Stimulated activated CD4-positive, alpha-beta T cell treated with anti-CD3 and anti-CD28 coated beads, Interleukin-1b, Interleukin-23, amount 100 ng/mL, for 4 hours (primary cell): ENCODE results near the gene CACNA2D1.

Source experiments
- DNase-seq, 2 donors: peaks; one replicate each; pipeline ENCODE4 v3.0.0-alpha.2; 2020; ENCODE audit warnings: low read depth in 2 of 2

Gene CACNA2D1

DNA sequence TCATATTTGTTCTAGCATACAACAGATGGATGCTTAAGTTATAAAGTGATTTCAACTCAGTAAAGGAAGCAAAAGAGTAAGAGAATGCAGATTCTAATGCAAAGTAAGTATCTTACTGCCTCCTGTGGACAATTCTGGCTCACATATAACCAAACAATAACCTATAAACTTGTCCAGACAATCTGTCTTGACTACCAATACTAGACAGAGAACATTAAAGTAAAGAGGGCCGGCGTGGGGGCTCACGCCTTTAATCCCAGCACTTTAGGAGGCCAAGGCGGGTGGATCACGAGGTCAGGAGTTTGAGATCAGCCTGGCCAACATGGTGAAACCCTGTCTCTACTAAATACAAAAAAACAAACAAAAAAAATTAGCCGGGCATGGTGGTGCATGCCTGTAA is 329.3 kb downstream of the CACNA2D1 start:
- DNase-seq = no peak

DNA sequence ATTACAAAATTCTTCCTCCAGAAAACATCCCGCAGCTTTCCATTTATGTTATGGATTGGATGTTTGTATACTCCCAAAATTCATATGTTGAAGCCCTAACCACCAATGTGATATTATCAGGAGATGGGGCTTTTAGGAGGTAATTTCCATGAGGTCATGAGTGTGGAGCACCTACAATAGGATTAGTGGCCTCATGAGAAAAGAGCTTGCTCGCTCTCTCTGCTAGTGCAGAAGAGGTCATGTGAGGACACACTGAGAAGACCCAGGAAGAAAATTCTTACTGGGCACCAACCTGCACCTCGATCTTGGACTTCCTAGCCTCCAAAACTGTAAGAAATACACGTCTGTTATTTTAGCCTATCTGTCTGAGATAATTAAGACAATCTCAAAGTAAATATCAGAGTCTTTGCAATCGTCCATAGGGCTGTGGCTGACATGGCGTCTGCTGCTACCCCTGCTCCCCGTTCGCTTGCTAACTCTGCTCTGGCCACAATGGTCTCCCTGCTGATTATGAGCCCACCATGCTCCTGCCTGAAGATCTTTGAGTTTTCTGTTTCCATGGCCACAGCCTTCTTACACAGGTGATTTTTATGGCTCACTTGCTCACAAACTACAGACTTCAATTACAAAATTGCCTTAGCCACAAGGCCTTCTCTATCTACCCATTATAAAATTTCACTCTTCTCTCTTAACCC is 333.3 kb downstream of the CACNA2D1 start:
- DNase-seq = no peak

DNA sequence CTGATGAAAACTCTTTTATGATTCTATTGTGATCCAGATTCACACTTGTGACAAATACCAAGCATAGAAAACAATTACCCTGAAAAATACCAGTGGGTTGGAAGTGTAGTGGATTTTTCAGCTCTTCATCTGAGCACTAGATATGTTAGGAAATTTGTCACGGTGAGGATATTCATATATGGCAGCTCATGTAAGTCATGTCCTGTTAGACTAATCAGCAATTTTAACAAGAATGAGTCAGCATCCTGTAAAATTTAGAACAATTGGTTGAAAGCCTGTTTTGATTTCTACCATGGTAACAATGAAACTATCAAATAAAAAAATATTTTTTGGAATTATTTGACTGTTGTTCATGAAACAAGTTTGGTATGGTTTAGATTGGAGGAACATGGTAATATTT is 334.3 kb downstream of the CACNA2D1 start:
- DNase-seq = no peak

DNA sequence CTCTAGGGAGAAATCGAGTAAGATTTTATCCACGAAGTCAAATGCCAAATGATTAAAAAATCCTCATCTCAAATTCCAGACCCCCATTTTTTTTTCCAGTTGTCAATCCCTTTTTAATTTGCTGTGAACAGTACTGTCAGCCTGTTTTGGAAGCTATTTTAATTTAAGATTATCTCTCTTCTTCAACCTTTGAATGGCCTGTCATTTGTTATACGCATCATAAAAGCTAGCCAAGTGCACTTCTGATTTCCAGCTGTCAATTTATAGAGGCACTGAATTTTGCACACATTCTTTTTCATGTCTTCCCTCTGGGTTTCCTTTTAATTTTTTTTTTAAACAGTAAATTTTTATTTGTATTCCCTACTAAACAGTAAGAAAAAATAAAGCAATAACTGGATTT is 337.4 kb downstream of the CACNA2D1 start:
- DNase-seq = no peak

DNA sequence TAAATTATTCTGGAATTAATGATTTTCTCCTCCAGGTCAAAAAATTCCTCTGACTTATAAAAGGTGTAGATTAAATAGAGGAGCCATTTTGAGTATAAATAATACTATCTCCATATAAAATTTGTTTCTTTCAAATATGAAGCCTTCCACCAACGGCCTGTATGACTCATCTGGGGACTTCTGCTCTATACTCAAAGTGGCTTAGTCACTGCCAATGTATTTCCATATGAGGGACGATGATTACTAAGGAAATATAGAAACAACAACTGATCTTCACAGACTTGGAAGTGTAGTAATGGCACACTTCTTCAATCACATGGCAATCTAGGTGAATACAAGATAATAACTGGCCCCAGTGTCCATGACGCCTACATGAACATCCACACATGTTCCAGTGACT is 338.1 kb downstream of the CACNA2D1 start:
- DNase-seq = no peak

DNA sequence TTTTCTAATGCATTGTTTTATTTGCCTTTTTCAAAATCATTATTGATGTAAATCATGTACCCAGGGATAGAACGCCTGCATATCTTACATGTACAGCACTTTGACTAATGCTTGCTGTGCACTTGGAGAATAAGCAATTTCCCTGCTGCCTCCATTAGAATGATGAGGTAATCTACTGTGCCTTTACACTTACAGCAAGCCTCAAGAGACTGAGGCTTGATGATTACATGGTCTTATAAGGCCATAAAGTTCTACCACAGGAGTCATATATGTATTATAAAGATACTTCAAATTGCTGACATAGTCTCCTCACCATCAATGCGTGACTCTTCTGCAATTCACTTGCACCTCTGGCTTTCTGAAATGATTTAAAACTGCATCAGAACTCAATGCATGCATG is 345.2 kb downstream of the CACNA2D1 start:
- DNase-seq = no peak

DNA sequence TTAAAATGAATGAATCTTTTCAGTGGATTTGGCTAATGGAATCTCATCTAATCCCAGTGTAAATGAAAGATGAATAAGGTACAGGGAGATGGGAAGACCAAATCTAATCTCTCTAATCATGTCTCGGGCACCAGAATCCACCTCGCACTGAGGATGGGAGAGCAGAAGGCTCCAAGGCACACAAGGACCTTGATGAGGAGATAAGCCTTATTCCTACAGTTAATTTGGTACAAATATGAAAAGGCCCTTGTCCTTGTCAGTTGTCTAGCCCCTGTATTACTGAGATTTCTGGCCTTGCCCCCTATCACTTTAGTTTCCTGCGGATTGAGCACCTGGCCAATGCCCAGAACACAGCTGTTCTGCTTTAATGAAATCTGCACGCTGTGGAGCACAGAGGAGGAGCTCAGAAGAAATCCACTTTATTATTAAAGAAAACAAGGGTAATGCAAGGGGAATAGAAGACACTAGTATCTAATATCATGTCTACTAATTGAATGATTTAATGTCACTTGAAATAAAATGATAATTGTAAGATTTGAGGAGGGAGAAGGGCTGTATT is 352.4 kb downstream of the CACNA2D1 start:
- DNase-seq = no peak

DNA sequence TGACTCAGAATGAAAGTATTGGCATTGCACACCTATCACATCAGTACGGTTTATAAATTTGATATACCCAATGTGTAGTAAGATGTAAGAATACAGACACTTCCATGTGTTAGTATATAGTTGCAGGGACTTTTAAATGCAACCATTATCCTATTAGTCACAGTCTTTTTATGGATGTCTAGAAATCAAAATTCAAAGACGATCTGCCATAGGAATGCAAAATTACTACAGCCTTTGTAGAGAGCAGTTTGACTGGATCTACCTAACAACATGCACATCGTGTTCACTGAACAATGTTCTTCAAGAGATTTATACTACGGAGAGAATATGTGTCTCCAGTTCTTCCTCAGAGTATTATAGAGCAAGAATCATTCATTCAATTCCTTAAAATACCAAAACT is 356.5 kb downstream of the CACNA2D1 start:
- no peak for DNase-seq

DNA sequence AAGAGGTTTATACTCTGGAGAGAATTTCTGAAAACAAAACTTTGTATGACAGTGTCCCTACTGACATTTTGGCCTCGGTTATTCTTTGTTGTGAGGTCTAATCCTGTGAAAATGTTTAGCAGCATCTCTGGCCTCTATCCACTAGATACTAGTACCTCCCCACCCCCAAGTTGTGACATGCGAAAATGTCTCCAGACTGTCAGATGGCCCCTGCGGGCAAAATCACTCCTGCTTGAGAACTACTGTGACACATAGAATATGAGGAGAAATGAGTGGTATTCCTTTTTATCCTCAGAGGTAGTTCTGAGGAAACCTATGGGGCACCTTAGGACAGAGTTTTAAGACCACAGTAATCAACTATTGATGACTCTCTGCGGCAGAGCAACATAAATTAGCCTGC is 358.5 kb downstream of the CACNA2D1 start:
- DNase-seq = no peak

DNA sequence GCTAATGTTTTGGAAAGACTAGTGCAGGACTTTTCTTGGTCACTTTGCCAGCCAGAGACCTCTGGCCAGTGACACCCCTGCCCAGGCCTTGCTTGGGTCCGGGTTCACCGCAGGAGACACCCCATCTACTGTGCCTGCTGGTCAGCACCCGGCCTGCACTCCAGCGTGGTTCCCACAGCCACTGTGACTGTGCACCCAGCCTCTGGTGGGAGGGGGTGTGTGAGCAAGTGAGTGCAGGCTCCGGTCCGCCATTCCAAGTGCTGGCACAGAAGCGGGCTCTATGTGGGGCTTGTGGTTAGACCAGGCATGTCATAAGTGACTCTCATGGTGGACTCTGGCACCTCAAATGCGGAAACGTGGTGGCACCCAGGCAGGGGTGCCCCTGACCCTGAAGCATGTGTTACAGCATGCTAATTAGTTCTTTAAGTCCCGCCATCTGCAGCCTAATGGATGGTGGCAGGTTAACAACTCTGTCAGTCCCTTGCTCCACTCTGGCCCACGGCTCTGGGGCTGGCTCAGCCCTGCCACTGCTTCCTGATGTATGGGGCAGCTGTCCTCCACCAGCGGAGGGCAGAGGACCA is 361.8 kb downstream of the CACNA2D1 start:
- DNase-seq = no peak

DNA sequence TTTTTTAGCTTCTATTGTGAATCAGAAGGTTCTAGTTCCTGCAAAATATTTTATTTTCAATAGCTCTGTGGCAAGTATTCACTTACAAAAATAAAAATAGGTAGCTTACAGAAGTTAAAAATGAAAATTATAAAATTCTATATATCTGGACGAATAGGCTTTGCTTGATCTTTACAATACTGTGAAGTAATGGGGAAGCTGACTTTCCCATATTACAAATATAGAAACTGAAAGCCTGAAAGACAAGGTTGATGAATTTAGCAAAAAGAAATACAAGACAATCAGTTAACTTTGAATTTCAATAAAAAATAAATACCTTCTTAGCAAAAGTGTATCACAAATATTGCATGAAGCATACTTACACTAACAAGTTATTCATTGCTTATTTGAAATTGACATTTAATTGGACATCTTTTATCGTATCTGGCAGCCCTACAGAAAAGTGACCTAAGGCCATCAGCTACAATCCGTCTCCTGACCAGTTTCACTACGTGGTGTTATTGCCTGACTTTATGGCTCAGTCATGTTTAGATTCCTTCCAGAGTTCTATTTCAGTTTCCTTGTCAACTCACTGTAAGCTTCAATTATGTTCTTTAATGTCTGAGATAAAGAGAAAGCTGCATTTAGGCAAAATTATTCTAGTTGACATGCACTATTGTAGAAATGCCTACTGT is 363.2 kb downstream of the CACNA2D1 start:
- DNase-seq = no peak

DNA sequence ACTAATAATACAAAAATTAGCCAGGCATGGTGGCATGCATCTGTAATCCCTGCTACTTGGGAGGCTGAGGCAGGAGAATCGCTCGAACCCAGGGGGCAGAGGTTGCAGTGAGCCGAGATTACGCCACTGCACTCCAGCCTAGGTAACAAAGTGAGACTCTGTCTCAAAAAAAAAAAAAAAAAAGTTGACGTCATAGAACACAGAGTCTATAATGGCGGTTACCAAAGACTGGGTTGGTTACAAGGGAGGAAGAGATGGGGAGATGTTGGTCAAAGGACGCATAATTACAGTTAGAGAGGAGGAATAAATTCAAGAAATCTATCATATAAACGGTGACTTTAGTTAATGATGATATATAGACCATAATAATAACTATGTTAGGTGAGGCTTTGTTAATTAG is 364.1 kb downstream of the CACNA2D1 start:
- DNase-seq = no peak

DNA sequence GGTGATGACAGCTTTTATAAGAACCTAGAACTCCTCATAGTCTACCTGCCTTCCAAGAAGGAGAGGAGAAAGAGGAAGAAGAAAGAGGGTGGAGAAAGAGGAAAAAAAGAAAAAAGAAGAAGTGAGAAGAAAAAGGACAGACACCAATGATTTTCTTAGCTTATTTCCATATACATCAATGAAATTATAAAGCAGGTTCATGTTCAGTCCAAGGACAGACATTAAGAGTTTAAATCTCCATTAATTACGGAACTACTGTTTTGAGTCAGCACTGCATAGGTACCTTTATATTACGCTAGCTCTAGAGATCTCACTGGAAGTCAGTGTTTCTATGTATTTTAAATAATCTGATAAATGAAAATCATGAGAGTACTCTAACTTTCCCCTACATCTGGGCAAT is 364.8 kb downstream of the CACNA2D1 start:
- no peak for DNase-seq

DNA sequence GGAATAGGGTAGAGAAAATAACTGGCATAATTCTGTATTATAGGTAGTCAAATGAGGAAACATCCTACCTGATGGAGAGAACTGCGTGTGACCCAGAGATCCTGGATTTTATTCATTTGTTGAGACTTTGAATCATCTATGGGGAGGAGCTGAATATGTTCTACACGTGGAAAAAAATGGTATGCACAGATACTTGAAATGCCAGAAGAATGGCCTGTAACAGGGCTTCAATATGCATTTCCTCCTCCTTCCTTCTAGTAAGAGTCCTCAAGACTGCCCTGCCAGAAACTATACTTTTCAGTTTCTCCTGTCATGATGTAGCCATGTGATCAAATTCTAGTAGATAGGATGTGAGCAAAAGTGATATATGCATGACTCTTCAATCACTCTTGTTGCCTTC is 372.1 kb downstream of the CACNA2D1 start:
- no peak for DNase-seq

DNA sequence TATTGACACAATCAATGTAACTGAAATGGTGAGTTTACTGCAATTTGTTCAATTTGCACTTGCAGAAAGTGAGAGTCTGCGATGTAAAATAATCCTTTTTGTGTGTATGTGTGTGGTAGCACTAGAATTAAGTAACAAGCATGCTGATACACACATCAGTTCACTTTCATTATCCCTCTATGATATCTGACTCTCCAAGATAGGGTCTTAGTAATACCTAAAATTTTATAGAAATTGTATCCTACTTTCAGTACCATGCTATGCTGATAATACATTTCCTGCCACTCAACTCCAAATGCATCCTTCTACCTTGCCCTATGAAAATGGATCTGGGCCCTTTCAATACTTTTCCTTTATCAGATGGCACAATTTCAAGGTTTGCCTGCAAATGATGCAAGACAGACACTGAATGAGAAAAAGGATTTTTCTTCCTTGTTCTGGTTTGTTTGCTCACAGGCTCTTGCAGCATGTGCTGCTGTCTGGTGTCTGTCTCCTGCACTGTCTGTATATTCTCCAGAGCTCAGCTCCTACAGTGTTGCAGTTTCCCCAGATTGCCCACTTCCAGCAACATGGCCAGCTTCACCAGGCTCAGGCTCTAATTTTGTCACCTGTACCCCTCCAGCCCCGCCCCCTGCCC is 375.8 kb downstream of the CACNA2D1 start:
- DNase-seq = no peak

DNA sequence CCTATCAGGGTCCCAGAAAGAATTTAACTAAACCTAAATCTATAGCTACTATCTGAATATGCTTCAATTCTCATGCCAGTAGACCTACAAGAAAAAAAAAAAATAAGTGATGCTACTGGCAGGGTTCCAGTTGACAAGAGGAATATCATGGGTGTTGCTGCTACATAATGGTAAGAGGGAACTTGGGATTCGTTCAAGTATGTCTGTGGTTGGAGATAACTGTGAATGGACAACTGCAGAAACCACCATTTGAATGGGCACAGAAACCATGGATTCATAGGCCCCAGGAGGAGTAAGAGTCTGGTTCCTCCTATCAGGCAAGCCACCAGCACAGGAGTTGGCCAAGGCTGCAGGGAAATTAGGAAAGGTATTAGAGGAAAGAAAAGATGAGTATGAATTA is 386.1 kb downstream of the CACNA2D1 start:
- DNase-seq = no peak

DNA sequence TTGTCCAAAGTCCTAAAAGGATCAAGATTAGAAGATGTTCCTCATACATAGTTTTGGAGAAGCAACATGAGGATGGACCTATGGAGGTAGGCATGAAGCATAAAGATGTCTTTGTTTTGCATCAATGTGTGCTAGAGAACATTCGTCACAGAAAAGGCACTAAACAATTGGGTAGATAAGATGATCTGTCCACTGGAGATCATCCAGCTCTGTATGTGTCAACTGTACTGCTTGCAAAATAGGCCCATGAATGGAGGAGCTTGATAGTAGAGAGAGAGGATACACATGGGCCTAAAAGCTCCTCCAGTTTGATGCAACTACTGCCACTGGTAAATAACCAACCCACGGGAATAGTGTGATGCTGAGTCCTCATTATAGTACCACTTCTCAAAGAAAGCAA is 387.3 kb downstream of the CACNA2D1 start:
- no peak for DNase-seq

DNA sequence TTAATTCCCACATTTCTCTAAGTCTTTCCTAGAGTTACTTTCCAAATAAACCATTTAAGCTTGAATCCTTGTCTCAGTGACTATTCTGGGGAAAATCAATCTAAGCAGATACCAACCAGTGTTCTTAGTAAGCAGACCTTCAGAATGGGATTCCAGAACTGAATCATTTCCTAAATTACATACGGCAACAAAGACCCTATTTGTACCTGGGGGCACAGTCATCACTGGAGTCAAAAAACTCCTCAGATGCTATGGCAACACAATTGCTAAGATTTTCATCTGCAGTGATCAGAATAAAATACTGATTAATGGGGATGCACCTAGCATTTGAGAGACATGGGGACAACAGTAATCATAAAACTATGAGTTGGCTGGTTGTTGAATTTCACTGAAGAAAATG is 389.0 kb downstream of the CACNA2D1 start:
- DNase-seq = no peak

DNA sequence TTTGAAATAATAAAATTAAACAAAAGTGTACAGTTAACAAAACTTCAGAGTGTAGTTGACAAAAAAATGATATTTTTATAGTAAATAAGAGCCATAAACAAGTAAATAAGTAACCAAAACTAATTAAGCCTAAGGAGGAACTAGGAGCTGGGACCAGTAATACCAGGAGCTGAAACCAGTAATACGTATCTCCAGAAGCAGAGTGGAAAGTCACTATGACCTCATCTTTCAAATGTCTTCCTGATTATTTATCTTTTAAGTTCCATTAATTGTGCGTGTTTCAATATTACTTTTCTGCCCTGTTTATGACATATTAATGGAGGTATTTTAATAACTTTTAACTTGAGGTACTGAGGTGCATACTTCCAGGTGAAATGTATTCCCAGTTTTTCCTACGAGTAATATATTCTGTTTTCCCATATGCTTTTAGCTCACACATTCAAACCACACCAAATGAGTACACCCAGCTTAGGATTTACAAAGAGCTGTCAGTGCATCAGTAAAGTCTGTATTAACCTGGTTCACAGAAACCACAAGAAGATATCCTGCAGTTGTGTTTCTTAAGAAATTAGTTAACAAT is 390.0 kb downstream of the CACNA2D1 start:
- no peak for DNase-seq

DNA sequence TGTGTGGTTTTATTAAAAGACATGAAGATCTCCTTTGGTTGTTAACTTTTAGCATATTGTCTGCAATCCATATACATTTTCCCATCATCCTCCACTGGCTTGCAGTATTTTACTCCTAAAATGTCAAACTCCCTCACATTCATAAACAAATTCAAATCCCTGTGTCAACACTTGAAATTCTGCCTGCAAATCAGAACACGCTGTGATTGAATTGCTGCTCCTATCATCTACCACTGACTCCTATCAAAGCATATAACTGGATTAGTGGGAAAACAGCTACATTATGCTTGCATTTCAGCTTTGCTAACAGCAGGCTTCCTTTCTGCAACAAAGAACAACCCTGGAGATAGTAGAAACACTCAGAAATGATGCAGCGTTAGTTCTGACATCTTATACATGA is 392.0 kb downstream of the CACNA2D1 start:
- no peak for DNase-seq

DNA sequence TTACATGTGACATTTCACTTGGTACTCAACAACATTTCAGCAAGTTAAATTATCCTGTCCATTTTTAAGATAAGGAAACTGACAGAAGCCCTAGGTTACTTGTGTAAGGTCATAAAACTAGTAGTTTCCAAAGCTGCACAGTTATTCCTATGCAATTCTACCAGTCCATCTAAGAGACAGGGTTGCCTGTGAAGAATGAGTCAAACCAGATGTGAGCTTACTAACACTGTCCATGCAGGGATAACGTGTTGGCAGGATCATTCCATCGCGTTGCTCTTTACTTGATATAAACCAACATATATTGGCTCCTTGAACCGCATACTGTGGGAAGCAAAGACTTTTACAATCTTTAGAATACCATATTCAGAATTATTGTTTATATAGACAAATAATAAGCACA is 392.8 kb downstream of the CACNA2D1 start:
- no peak for DNase-seq

DNA sequence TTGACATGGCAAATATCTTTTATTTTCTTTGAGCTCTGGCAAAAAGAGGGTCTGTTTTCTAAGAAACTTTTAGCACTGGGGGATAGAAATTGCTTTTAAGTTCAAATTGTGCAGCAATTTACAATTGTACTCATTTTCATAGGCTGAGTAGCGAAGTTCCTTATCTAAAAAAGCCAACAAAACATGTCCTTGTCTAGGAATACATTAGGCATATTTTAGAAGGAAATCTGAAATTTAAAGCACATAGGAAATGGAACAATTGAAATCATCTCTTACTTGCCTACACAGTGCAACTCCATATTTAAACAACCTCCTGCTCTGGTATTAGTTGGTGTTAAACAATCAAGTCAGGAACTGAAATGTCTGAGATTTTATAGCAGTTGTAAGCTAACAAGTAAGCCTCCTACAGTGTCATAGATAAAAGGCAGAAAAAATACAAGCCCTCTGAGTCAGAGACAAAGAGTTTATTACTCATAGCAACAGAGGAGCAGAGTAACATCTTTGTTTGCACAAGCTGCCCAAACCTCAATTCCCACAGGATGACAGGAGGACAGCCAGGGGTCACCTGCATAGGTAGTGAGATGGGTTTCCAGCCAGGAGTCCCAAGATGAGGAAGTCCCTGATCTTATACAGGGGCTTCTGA is 393.6 kb downstream of the CACNA2D1 start:
- DNase-seq = no peak
